Stomach smooth muscle (tissue), 2 donors: ENCODE results near the gene JPH3.
"Not testable (repeated sequence)": the region's sequence is repeated elsewhere in the genome, so short reads cannot be mapped to it uniquely, and the experiment has no call there.

Source experiments
- H3K27ac ChIP-seq: one replicate; pipeline ENCODE4 v1.7.0; 2013; ENCODE audit warnings: mild to moderate bottlenecking, low read length, inconsistent platforms
- H3K27me3 ChIP-seq, 2 donors: one replicate each; pipeline ENCODE4 v1.7.0; 2013; ENCODE audit warnings: low read length in 2 of 2; ENCODE audit not compliant: insufficient read depth in 2 of 2, control insufficient read depth in 1 of 2
- H3K36me3 ChIP-seq, 2 donors: one replicate each; pipeline ENCODE4 v1.7.0; 2013; ENCODE audit warnings: low read length in 2 of 2; ENCODE audit not compliant: control insufficient read depth in 2 of 2, insufficient read depth in 2 of 2
- H3K4me1 ChIP-seq: one replicate; pipeline ENCODE4 v1.7.0; 2013; ENCODE audit warnings: low read length; ENCODE audit not compliant: control insufficient read depth, insufficient read depth
- H3K4me3 ChIP-seq, 2 donors: one replicate each; pipeline ENCODE4 v1.7.0; 2013; ENCODE audit warnings: low read length in 2 of 2
- H3K9ac ChIP-seq, 2 donors: one replicate each; pipeline ENCODE4 v1.7.0; 2013; ENCODE audit warnings: low read length in 2 of 2, mild to moderate bottlenecking in 1 of 2
- H3K9me3 ChIP-seq, 2 donors: one replicate each; pipeline ENCODE4 v1.7.0; 2013; ENCODE audit warnings: low read length in 2 of 2; ENCODE audit not compliant: control insufficient read depth in 2 of 2
- donor health status: healthy.
- donor health status: Pancreatic carcinoma.

Gene JPH3

DNA sequence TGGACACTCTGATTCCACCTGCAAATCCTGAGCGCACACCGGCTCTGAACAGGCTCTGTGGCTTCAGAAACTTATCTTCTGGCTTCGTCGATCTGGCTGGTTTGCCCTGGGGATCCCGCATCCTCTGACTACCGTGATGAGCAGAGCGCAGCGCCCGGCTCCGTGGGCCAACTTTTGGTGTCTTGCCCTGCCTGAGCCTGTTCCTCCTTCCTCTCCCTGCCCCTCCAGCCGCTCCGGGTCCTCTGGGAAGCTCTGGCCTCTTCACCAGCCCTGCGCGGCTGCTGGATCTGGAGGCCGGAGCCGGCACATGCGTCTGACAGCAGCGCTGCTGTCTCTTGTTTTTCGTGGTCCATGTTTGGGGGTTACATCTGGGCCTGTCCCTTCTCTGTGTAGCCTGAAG is 65.6 kb downstream of the JPH3 start:
- no peaks in the 10 kb centered on the region for H3K9me3 ChIP-seq
- peaks cover 4 to 9% of the 10 kb centered on the region in 2 donors for H3K27me3 ChIP-seq
- no peaks in the 10 kb centered on the region for H3K4me1 ChIP-seq
- H3K4me3 ChIP-seq = no peak overlapping the region
- H3K36me3 ChIP-seq = no peaks in the 10 kb centered on the region
- H3K9ac ChIP-seq = no peak overlapping the region
- H3K27ac ChIP-seq = no peak overlapping the region

DNA sequence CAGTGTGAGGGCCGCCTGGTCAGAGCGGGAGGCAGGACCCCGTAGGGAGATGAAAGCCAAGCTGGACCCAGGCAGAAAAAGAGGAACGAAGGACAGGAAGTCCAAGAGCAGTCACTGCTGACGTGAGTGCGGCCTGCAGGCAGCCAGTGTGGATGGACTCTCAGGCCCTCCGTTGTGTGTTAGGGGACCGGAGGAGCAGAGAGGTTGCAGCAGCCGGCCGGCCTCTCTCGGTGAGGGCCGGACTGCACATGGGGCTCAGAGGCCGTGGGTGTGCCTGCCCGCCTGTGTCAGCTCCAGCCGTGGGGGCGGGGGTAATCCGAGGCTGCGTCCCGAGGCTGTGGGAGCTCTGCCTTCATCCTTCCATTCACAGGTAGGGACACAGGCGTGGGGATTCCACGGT is 67.4 kb downstream of the JPH3 start:
- H3K27ac ChIP-seq = no peak overlapping the region
- H3K4me3 ChIP-seq = no peak overlapping the region
- H3K27me3 ChIP-seq = peaks cover 4 to 9% of the 10 kb centered on the region in 2 donors
- no peaks in the 10 kb centered on the region for H3K9me3 ChIP-seq
- H3K36me3 ChIP-seq = no peaks in the 10 kb centered on the region
- H3K9ac ChIP-seq = no peak overlapping the region
- H3K4me1 ChIP-seq = no peaks in the 10 kb centered on the region

DNA sequence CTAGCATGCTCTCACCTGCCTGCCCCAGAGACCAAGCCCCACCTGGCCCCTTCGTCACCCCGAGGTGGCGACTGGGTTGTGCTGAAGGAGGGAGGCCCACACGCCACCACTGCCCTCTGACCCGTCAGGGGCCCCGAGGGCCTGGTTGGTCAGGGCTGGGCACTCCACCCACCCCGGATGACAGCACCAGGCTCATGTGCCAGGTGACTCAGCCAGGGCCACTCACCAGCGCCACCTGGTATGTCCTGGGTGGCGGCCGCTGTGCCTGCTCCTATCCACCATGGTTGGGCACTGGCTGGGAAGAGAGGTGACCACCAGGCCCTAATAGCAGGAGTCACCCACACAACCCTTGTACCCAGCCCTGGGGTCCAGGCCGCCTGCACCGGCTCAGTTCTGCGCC is 68.9 kb downstream of the JPH3 start:
- H3K9ac ChIP-seq = no peak overlapping the region
- no peaks in the 10 kb centered on the region for H3K4me1 ChIP-seq
- H3K36me3 ChIP-seq = no peaks in the 10 kb centered on the region
- H3K27me3 ChIP-seq = peaks cover 2 to 9% of the 10 kb centered on the region in 2 donors
- no peak overlapping the region for H3K4me3 ChIP-seq
- no peak overlapping the region for H3K27ac ChIP-seq
- H3K9me3 ChIP-seq = no peaks in the 10 kb centered on the region

- Histone ChIP-seq H3K27ac (no peak overlapping the region), H3K9me3 (no peaks in the 10 kb centered on the region), H3K4me1 (no peaks in the 10 kb centered on the region), H3K27me3 (peaks cover 2 to 6% of the 10 kb centered on the region in 2 donors), H3K4me3 (no peak overlapping the region), H3K36me3 (no peaks in the 10 kb centered on the region), H3K9ac (no peak overlapping the region)
These were observed 69.5 kb downstream of the JPH3 start for GRCh38 chr16:87671715-87672270.

DNA sequence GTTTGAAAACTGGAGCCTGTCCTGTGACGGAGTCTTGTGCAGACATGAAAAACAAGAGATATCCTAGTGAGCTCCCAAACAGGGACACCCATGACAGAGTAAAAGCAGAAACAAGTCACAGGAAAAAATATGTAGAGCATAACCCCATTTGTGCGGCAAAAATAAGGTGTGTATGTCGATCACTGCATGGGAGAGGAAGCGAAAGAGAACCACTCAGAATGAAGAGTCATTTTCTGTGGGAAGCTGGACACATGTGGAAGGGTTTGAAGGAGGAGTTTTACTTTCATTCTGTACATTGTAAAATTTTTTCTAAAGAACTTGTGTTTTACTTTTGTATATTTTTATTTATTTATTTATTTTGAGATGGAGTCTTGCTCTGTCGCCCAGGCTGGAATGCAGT is 72.1 kb downstream of the JPH3 start:
- Histone ChIP-seq H3K27ac (no peak overlapping the region), H3K9me3 (no peaks in the 10 kb centered on the region), H3K4me1 (no peaks in the 10 kb centered on the region), H3K36me3 (no peaks in the 10 kb centered on the region), H3K9ac (no peak overlapping the region), H3K4me3 (no peak overlapping the region), H3K27me3 (peaks cover 2 to 5% of the 10 kb centered on the region in 2 donors)

DNA sequence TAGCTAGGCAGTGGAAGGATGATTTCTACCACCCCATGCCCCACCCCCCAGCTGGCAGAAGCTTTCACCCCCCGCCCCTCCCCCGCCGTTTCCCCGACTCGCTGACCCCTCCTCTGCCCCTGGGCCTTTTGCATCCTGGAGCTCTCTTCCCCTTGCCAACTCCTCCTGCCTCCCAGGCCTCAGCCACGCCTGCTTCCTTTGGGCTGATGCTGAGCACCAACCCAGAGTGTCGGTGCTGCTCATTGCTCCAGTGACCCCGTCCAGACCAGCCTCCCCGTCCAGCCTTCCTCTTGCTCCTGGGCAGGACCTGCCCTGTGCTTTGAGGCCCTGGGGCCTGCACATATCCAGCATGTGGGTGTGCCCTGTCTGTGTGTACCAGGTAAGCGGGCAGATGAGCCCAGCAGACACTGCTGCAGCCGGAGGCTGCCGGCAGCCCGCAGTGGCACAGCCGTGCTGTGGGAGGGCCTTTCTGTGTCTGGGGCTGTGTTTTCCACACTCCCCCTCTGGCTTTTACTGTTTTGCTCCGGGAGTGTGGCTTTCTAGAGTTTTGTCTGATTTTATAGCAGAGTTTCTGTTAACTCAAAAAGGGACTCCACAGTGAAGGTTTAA is 72.9 kb downstream of the JPH3 start:
- H3K4me3 ChIP-seq = no peak overlapping the region
- H3K4me1 ChIP-seq = no peaks in the 10 kb centered on the region
- H3K36me3 ChIP-seq = no peaks in the 10 kb centered on the region
- no peak overlapping the region for H3K9ac ChIP-seq
- no peaks in the 10 kb centered on the region for H3K9me3 ChIP-seq
- no peak overlapping the region for H3K27ac ChIP-seq
- peaks cover under 1 to 5% of the 10 kb centered on the region in 2 donors for H3K27me3 ChIP-seq

GRCh38 chr16:87677830-87678229 is 75.5 kb downstream of the JPH3 start:
- Histone ChIP-seq H3K4me1 (no peaks in the 10 kb centered on the region), H3K4me3 (no peak overlapping the region), H3K9ac (no peak overlapping the region), H3K27ac (no peak overlapping the region), H3K9me3 (no peaks in the 10 kb centered on the region), H3K27me3 (peaks cover 2 to 3% of the 10 kb centered on the region in 2 donors), H3K36me3 (no peaks in the 10 kb centered on the region)

DNA sequence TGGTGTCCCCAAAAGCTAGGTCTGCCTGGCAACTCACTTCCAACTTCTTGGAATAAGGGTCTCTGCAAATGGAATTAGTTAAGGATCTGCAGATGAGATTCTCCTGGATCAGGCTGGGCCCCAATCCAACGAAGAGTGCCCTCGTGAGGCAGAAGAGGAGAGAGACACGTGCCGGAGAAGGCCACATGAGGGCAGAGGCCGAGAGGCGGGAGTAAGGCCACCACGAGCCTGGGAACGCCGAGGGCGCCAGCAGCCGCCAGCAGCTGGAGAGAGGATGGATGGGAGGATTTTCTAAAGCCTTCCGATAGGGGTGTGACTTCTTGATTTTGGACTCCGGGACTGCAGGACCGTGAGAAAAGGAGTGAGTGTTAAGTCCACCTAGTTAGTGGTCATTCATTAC is 76.3 kb downstream of the JPH3 start:
- Histone ChIP-seq H3K27ac (no peak overlapping the region), H3K9ac (no peak overlapping the region), H3K36me3 (no peaks in the 10 kb centered on the region), H3K27me3 (peaks cover 2 to 3% of the 10 kb centered on the region in 2 donors), H3K4me3 (no peak overlapping the region), H3K4me1 (no peaks in the 10 kb centered on the region), H3K9me3 (no peaks in the 10 kb centered on the region)

DNA sequence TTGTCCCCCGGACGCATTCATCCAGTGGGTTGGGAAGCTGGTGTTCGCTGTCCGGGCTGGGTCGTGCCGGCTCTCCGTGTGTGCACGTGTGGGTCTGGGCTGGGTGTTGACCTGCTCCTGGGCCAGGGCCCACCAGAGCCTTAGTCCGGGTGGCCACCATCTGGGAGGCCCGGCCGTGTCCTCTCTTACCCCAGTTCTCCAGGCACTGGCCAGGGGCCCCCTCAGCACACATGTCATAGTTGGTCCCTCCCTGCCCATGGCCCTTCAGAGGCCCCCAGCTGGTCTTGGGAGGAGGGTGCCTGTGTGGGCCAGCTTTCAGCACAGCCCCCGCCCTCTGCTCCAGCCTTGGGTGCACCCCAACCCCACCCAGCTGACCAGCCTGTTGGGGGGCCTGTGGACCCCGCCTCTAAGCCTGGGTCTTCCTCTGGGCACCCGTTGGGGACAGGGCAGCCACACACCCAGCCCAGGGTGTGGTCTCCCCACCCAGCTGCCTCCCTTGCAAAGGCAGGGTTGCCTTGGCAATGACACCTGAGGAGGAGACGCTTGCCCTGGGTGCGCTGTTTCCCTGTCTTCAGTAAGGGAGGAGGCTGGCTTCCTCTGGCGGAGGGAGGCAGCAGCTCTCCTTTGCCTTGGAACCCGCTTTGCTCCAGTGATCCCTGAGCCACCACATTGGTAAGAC is 77.4 kb downstream of the JPH3 start:
- Histone ChIP-seq H3K27ac (no peak overlapping the region), H3K36me3 (no peaks in the 10 kb centered on the region), H3K4me3 (no peak overlapping the region), H3K9me3 (no peaks in the 10 kb centered on the region), H3K4me1 (no peaks in the 10 kb centered on the region), H3K9ac (no peak overlapping the region), H3K27me3 (peaks cover 3 to 7% of the 10 kb centered on the region in 2 donors)

DNA sequence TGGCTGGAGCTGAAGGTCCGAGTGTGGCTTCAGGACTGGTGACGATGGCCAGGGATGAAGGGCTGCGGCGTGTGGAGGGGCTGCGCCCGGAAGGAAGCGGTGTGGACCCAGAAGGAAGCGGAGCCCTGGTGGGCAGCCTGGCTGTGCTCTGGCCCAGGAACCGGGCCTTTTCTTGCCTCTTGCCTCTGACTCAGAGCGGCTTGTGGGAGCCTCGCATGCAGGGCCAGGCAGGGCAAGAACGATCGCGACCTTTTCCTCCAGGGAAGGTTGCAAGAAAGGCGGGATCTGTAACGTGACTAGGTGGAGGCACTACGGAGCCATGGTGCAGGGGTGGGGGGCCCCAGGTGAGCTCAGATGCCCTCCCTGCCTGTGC is 78.0 kb downstream of the JPH3 start:
- Histone ChIP-seq H3K36me3 (no peaks in the 10 kb centered on the region), H3K27me3 (peaks cover 3 to 7% of the 10 kb centered on the region in 2 donors), H3K9ac (no peak overlapping the region)

DNA sequence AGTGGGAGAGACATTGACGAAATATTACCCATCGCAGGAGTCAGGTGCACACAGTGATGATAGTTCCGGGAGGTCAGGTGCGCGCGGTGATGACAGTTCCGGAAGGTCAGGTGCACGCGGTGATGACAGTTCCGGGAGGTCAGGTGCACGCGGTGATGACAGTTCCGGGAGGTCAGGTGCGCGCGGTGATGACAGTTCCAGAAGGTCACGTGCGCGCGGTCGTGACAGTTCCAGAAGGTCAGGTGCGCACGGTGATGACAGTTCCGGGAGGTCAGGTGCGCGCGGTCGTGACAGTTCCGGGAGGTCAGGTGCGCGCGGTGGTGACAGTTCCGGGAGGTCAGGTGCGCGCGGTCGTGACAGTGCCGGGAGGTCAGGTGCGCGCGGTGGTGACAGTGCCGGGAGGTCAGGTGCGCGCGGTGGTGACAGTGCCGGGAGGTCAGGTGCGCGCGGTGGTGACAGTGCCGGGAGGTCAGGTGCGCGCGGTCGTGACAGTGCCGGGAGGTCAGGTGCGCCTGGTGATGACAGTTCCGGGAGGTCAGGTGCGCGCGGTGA is 78.8 kb downstream of the JPH3 start:
- H3K4me1 ChIP-seq, H3K36me3 ChIP-seq, H3K27me3 ChIP-seq, H3K9me3 ChIP-seq, H3K9ac ChIP-seq, H3K4me3 ChIP-seq, H3K27ac ChIP-seq: not testable (repeated sequence)

More for the DNA sequence above, 78.0 kb downstream of the JPH3 start:
- H3K9me3 ChIP-seq = no peaks in the 10 kb centered on the region
- no peak overlapping the region for H3K27ac ChIP-seq
- H3K4me3 ChIP-seq = no peak overlapping the region
- no peaks in the 10 kb centered on the region for H3K4me1 ChIP-seq
